HG02981 (cell line): Measurements from ENCODE around the gene ABHD3.
"Not testable (repeated sequence)": the region's sequence is repeated elsewhere in the genome, so short reads cannot be mapped to it uniquely, and the experiment has no call there.

Experiments used
- ATAC-seq: cut with Tn5 transposase; IDR thresholded peaks from one replicate; pipeline ENCODE4 v1.9.1; 2021; ENCODE audit warnings: mild to moderate bottlenecking, moderate library complexity; ENCODE audit not compliant: unreplicated experiment

ABHD3 gene

GRCh38 chr18:21704603-21705364 is at the start of gene ABHD3:
ABHD3 (minus strand) TSS chr18:21704774; CDS start chr18:21704665, 109 bp downstream.
- peak; percentile 93 for ATAC-seq

GRCh38 chr18:21747764-21748693 is 43.5 kb upstream of the ABHD3 start:
- ATAC-seq = no peak

DNA sequence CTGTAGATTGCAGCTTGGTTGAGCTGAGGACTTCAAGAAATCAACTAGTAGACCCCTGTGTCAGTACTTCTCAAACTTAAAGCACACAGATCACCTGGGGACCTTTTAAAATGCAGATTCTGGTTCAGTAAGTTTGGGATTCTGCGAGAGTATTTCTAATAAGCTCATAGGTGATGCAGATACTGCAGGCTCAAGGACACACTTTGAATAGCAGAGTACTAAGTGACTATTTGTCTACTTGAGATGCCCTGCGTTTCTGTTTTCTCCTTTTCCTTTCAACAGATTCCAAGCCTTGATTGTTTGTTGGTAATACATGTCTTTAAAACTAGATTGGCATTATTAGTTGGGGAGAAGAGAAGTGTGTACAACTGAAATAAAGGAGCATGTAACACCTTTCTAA is 42.7 kb upstream of the ABHD3 start:
- no peak for ATAC-seq

GRCh38 chr18:21745231-21745630 is 40.7 kb upstream of the ABHD3 start:
- no peak for ATAC-seq

- no peak for ATAC-seq
These were observed 38.7 kb upstream of the ABHD3 start for GRCh38 chr18:21743166-21743832.

DNA sequence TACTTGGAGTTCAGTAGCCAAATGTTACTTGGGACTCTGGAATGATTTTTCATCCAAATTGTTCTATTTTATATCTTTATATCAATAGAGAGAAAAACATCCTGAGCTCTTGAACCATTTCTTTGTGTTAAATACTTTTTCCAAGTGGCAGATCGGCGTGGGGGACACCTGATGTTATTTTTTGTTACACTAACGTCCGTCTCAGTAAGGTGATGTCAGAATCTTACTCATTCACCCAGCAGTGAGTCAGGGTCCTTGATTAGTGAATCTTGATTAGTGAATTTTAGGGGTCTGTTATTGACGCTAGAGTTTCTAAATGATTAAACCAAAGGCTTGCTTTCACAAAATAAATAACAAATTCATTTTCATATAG is 37.7 kb upstream of the ABHD3 start:
- ATAC-seq = no peak

GRCh38 chr18:21741562-21742314 is 37.2 kb upstream of the ABHD3 start:
- ATAC-seq = peak; percentile 12

GRCh38 chr18:21741312-21741561 is 36.7 kb upstream of the ABHD3 start:
- ATAC-seq = no peak

GRCh38 chr18:21740538-21741311 is 36.2 kb upstream of the ABHD3 start, which contains the start of gene MIB1:
MIB1 (plus strand) TSS chr18:21740792; CDS start chr18:21741584, 792 bp downstream.
- peak; percentile 96 for ATAC-seq

DNA sequence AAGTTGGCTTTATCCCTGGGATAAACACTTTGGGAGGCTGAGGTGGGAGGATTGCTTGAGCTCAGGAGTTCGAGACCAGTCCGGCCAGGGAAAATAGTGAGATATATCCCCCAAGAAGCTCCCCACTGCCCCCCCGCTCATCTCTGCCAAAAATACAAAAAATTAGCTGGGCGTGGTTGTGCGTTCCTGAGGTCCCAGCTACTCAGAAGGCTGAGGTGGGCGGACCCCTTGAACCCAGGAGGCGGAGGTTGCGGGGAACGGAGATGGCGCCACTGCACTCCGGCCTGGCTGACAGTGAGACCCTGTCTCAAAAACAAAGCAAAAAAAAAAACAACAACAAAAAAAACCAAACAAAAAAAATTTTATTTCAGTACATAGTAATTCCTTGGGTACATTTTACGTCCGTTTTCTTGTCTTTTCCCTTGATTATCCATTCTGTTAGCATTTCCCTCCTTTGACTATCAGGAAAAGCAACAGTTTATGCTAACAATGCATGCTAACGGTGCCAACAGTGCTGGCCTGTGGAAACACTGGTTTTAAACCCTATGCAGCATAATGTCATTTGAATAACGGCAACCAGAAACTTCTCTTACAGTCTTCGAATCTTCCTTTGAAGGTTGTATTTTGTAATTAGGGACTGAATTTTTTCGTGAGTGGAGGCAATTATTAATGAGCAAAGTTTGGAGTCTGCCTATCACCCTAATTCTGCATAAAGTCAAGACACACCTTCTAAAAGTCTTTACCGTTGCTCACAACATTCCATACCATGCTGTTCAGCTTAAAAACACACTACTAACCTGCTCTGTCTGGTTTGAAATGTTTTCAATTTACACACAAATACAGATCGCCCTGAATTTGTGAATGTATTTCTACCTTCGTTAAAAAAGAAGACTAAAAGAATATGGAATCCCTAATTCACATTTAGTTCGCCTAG is 35.3 kb upstream of the ABHD3 start:
- ATAC-seq = peak; percentile 6

- ATAC-seq = not testable (repeated sequence)
These were observed 32.4 kb upstream of the ABHD3 start for GRCh38 chr18:21736926-21737325.

DNA sequence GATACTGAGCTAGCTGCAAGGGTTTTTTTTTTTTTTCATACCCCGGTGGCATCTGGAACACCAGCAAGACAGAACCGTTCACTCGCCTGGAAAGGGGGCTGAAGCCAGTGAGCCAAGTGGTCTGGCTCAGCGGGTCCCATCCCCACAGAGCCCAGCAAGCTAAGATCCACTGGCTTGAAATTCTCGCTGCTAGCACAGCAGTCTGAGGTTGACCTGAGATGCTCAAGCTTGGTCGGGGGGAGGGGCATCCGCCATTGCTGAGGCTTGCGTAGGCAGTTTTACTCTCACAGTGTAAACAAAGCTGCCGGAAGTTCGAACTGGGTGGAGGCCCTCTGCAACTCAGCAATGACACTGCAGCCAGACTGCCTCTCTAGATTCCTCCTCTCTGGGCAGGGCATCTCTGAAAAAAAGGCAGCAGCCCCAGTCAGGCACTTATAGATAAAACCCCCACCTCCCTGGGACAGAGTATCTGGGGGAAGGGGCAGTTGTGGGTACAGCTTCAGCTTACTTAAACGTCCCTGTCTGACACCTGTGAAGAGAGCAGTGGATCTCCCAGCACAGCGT is 31.0 kb upstream of the ABHD3 start:
- ATAC-seq = no peak

GRCh38 chr18:21733011-21733410 is 28.4 kb upstream of the ABHD3 start:
- ATAC-seq = no peak

DNA sequence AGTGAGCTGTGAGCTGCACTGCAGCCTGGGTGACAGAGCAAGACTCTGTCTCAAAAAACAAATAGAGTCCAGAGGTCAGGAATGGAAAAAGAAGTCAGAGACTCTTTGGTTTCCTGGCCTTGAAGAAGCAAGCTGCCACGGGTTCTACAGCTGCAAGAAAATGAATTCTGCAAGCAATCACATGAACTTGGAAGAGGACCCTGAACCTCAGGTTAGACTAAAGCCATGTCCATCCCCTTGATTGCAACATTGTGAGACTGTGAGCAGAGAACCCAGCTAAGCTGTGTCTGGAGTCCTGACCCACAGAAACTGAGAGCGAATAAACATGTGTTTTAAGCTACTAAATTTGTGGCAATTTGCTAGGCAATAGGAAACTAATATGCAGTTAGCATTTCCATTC is 23.1 kb upstream of the ABHD3 start:
- ATAC-seq = no peak

GRCh38 chr18:21725201-21725600 is 20.6 kb upstream of the ABHD3 start:
- ATAC-seq = no peak

GRCh38 chr18:21722687-21723086 is 18.1 kb upstream of the ABHD3 start:
- ATAC-seq = no peak

- no peak for ATAC-seq
These were observed 9.9 kb upstream of the ABHD3 start for GRCh38 chr18:21714474-21714873.

- ATAC-seq = not testable (repeated sequence)
These were observed 2.6 kb upstream of the ABHD3 start for GRCh38 chr18:21707130-21707529.

DNA sequence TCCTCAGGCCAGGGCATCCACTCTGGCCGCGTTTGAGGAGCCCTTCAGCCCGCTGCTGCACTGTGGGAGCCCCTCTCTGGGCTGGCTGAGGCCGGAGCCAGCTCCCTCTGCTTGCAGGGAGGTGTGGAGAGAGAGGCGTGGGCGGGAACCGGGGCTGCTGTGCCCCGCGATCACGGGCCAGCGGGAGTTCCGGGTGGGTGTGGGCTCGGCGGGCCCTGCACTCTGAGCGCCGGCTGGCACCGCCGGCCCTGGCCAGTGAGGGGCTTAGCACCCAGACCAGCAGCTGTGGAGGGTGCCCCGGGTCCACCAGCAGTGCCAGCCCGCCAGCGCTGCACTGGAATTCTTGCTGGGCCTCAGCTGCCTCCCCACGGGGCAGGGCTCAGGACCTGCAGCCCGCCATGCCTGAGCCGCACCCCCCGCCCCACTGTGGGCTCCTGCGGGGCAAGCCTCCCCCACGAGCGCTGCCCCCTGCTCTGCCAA is 1.9 kb upstream of the ABHD3 start:
- ATAC-seq = no peak
